Measurements from ENCODE around the gene AWAT1.

DNA sequence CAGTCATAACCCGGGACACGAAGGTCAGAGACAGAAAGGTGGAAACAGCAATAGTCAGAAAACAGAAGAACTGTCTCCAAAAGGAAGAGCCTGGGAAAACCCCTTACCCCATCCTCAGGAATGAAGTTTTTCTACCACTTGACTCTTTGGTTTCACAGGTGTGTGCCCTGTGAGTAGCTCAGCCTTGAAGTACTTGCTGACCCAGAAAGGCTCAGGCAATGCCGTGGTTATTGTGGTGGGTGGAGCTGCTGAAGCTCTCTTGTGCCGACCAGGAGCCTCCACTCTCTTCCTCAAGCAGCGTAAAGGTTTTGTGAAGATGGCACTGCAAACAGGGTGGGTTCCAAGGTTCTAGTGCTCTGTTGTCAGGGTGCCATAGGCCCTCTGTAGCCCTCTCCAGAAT lies 32.7 kb upstream of the AWAT1 start:
- TF ChIP-seq OSR1 (CRISPR knock-in tag; IDR thresholded peaks at IDR 0.05) (no peak), ARNTL (CRISPR knock-in tag; IDR thresholded peaks at IDR 0.05; ENCODE audit: borderline replicate concordance, low read depth) (no peak), CSDC2 (CRISPR knock-in tag; IDR thresholded peaks at IDR 0.05) (no peak), SNAI2 (CRISPR knock-in tag; IDR thresholded peaks at IDR 0.05) (no peak), ZNF8 (CRISPR knock-in tag; IDR thresholded peaks at IDR 0.05) (no peak), PATZ1 (CRISPR knock-in tag; IDR thresholded peaks at IDR 0.05; ENCODE audit: borderline replicate concordance) (no peak), GLIS3 (CRISPR knock-in tag; IDR thresholded peaks at IDR 0.05) (no peak), TSHZ2 (CRISPR knock-in tag; IDR thresholded peaks at IDR 0.05) (no peak), ZFP30 (CRISPR knock-in tag; IDR thresholded peaks at IDR 0.05) (no peak), BACH2 (CRISPR knock-in tag; IDR thresholded peaks at IDR 0.05; ENCODE audit: borderline replicate concordance) (no peak), TCF4 (CRISPR knock-in tag; IDR thresholded peaks at IDR 0.05; ENCODE audit: borderline replicate concordance) (no peak)
- TF ChIP-seq, protein P1, sequence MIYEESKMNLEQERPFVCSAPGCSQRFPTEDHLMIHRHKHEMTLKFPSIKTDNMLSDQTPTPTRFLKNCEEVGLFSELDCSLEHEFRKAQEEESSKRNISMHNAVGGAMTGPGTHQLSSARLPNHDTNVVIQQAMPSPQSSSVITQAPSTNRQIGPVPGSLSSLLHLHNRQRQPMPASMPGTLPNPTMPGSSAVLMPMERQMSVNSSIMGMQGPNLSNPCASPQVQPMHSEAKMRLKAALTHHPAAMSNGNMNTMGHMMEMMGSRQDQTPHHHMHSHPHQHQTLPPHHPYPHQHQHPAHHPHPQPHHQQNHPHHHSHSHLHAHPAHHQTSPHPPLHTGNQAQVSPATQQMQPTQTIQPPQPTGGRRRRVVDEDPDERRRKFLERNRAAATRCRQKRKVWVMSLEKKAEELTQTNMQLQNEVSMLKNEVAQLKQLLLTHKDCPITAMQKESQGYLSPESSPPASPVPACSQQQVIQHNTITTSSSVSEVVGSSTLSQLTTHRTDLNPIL (CRISPR knock-in tag; IDR thresholded peaks at IDR 0.05; ENCODE audit: low read depth) = no peak

Measured in SK-N-SH treated with all-trans-retinoic acid at 6 μM for 48 hours (cell line).